ENCODE measurements around the gene PRKN. TPM values are rescaled to one million over a fixed set of nuclear protein-coding genes. Genes with fewer than 3 reads are reported as not detected.

PRKN gene
- total and polyA plus RNA-seq, 2 donors (not counting 1 experiment from before 2014, with no cell fraction given): 0.43 to 4.6 TPM

DNA sequence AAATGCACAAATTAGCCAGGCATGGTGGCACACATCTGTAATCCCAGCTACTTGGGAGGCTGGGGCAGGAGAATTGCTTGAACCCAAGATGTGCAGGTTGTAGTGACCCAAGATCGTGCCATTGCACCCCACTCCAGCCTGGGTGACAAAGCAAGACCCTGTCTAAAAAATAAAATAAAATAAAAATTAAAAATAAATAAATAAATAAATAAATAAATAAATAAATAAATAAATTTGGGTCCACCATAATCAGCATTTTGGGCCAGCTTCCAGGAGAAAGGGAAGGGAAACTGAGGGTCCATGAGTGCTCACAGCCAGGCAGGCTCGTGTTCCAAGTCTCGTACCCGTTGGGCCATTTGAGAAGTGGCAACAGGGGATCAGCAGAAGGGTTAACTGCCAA lies 1322.1 kb downstream of the PRKN start:
- Histone ChIP-seq H3K9me3 (ENCODE audit: control insufficient read depth, insufficient read depth, low read depth, low read length) (no peaks in the 10 kb centered on the region), H3K4me1 (ENCODE audit: control insufficient read depth, extremely low read depth, insufficient read depth, low read length) (peaks cover 3% of the 10 kb centered on the region), H3K36me3 (ENCODE audit: control insufficient read depth, insufficient read depth, low read length) (no peaks in the 10 kb centered on the region), H3K9ac (ENCODE audit: insufficient read depth, low read length) (no peak overlapping the region), H4K20me1 (ENCODE audit: control insufficient read depth, extremely low read depth, insufficient read depth, low read length) (no peaks in the 10 kb centered on the region), H3K27me3 (ENCODE audit: control insufficient read depth, insufficient read depth, low read length) (no peaks in the 10 kb centered on the region), H3K4me2 (ENCODE audit: extremely low read depth, insufficient read depth, low read length) (no peak overlapping the region), H3K27ac (ENCODE audit: insufficient read depth, low read length) (no peak overlapping the region), H3K79me2 (ENCODE audit: control insufficient read depth, insufficient read depth, low read length) (no peaks in the 10 kb centered on the region), H2AFZ (ENCODE audit: low read length) (no peak overlapping the region), H3K4me3 (replicated peaks in 1 of 4; ENCODE audit: control extremely low read depth in 1 of 4, insufficient read depth in 1 of 4, low read depth in 3 of 4, low read length in 4 of 4) (no peak overlapping the region)
- TF ChIP-seq, protein P1, sequence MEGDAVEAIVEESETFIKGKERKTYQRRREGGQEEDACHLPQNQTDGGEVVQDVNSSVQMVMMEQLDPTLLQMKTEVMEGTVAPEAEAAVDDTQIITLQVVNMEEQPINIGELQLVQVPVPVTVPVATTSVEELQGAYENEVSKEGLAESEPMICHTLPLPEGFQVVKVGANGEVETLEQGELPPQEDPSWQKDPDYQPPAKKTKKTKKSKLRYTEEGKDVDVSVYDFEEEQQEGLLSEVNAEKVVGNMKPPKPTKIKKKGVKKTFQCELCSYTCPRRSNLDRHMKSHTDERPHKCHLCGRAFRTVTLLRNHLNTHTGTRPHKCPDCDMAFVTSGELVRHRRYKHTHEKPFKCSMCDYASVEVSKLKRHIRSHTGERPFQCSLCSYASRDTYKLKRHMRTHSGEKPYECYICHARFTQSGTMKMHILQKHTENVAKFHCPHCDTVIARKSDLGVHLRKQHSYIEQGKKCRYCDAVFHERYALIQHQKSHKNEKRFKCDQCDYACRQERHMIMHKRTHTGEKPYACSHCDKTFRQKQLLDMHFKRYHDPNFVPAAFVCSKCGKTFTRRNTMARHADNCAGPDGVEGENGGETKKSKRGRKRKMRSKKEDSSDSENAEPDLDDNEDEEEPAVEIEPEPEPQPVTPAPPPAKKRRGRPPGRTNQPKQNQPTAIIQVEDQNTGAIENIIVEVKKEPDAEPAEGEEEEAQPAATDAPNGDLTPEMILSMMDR (conservative IDR thresholded peaks at IDR 0.05 in 1 of 2, IDR thresholded peaks at IDR 0.05 in 1 of 2; ENCODE audit: low read depth in 1 of 2, low read length in 2 of 2): no peak
- no peak for TF ChIP-seq EZH2 (IDR thresholded peaks at IDR 0.05; ENCODE audit: low read length, missing control alignments)
- no peak for DNase-seq (ENCODE audit: low read depth in 2 of 2)

DNA sequence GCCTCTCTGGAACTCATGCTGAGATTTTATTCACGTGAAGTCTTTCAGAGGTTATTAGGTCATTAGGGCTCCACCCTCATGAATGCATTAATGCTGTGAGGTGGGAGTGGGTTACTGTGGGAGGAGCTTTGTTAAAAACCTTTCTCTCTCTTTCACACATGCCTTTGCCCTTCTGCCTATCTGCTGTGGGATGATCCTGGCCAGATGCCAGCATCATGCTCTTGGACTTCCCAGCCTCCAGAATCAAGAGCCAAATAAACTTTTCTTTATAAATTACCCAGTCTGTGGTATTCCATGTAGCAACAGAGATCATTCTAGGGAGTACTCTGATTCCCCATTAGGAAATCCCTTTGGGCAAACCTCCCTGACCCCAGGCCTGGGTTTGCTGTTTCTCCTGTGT lies 1323.8 kb downstream of the PRKN start:
- no peak for TF ChIP-seq EZH2 (IDR thresholded peaks at IDR 0.05; ENCODE audit: low read length, missing control alignments)
- TF ChIP-seq, protein P1 (conservative IDR thresholded peaks at IDR 0.05 in 1 of 2, IDR thresholded peaks at IDR 0.05 in 1 of 2; ENCODE audit: low read depth in 1 of 2, low read length in 2 of 2): no peak
- no peak overlapping the region for H3K9ac ChIP-seq (ENCODE audit: insufficient read depth, low read length)
- H3K79me2 ChIP-seq (ENCODE audit: control insufficient read depth, insufficient read depth, low read length): no peaks in the 10 kb centered on the region
- no peak overlapping the region for H3K4me3 ChIP-seq (replicated peaks in 1 of 4; ENCODE audit: control extremely low read depth in 1 of 4, insufficient read depth in 1 of 4, low read depth in 3 of 4, low read length in 4 of 4)
- no peak overlapping the region for H2AFZ ChIP-seq (ENCODE audit: low read length)
- DNase-seq (ENCODE audit: low read depth in 2 of 2): no peak
- no peaks in the 10 kb centered on the region for H3K36me3 ChIP-seq (ENCODE audit: control insufficient read depth, insufficient read depth, low read length)
- H3K9me3 ChIP-seq (ENCODE audit: control insufficient read depth, insufficient read depth, low read depth, low read length): no peaks in the 10 kb centered on the region
- H3K27me3 ChIP-seq (ENCODE audit: control insufficient read depth, insufficient read depth, low read length): no peaks in the 10 kb centered on the region
- no peak overlapping the region for H3K4me2 ChIP-seq (ENCODE audit: extremely low read depth, insufficient read depth, low read length)
- H4K20me1 ChIP-seq (ENCODE audit: control insufficient read depth, extremely low read depth, insufficient read depth, low read length): no peaks in the 10 kb centered on the region
- peaks cover 3% of the 10 kb centered on the region for H3K4me1 ChIP-seq (ENCODE audit: control insufficient read depth, extremely low read depth, insufficient read depth, low read length)
- H3K27ac ChIP-seq (ENCODE audit: insufficient read depth, low read length): no peak overlapping the region

DNA sequence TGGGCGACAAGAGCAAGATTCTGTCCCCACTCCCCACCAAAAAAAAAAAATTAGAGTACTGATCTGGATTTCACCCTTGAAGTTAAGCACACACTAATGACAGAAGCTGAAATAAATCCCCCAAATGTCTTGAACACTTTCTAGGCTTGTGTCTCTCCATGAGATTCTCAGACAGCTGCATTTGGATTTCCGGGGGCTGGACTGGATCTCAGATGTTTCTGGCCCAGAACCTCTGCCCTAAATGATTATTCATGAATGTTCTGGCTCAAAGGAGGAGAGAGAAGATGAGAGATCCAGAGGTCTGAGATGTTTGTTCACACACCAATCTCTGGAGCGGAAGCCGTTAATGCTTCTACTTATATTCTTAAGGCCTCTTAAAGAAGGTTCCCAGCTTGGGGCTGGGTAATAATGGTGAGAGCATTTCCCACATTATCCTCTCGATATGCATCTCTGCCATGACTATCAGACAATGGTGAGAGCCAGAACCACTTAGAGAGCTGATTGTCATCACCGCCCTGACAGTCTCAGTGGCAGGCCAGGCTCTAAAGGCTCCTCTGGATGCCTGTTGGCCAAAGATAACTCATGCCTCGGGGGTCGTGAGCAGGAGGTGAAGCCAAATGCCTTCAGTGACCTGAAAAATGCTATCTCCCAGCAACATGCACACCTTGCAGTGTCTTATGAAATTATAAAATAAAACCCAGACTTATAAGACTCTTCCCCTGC lies 1325.8 kb downstream of the PRKN start:
- H4K20me1 ChIP-seq (ENCODE audit: control insufficient read depth, extremely low read depth, insufficient read depth, low read length): no peaks in the 10 kb centered on the region
- no peak overlapping the region for H2AFZ ChIP-seq (ENCODE audit: low read length)
- H3K27me3 ChIP-seq (ENCODE audit: control insufficient read depth, insufficient read depth, low read length): no peaks in the 10 kb centered on the region
- H3K9ac ChIP-seq (ENCODE audit: insufficient read depth, low read length): no peak overlapping the region
- H3K79me2 ChIP-seq (ENCODE audit: control insufficient read depth, insufficient read depth, low read length): no peaks in the 10 kb centered on the region
- H3K4me2 ChIP-seq (ENCODE audit: extremely low read depth, insufficient read depth, low read length): no peak overlapping the region
- H3K4me3 ChIP-seq (replicated peaks in 1 of 4; ENCODE audit: control extremely low read depth in 1 of 4, insufficient read depth in 1 of 4, low read depth in 3 of 4, low read length in 4 of 4): no peak overlapping the region
- H3K9me3 ChIP-seq (ENCODE audit: control insufficient read depth, insufficient read depth, low read depth, low read length): no peaks in the 10 kb centered on the region
- H3K36me3 ChIP-seq (ENCODE audit: control insufficient read depth, insufficient read depth, low read length): no peaks in the 10 kb centered on the region
- TF ChIP-seq EZH2 (IDR thresholded peaks at IDR 0.05; ENCODE audit: low read length, missing control alignments): no peak
- TF ChIP-seq, protein P1 (conservative IDR thresholded peaks at IDR 0.05 in 1 of 2, IDR thresholded peaks at IDR 0.05 in 1 of 2; ENCODE audit: low read depth in 1 of 2, low read length in 2 of 2): no peak
- H3K4me1 ChIP-seq (ENCODE audit: control insufficient read depth, extremely low read depth, insufficient read depth, low read length): peaks cover 3% of the 10 kb centered on the region
- H3K27ac ChIP-seq (ENCODE audit: insufficient read depth, low read length): no peak overlapping the region
- DNase-seq (ENCODE audit: low read depth in 2 of 2): no peak

All from fibroblast of lung (primary cell).